ENCODE data around the gene SH2B3. TPM values are rescaled to one million over a fixed set of nuclear protein-coding genes. Genes with fewer than 3 reads are reported as not detected.

SH2B3 gene
- total RNA-seq, 3 donors from 2014 or later, result 16.5 to 22.4 (median 20.5) TPM

DNA sequence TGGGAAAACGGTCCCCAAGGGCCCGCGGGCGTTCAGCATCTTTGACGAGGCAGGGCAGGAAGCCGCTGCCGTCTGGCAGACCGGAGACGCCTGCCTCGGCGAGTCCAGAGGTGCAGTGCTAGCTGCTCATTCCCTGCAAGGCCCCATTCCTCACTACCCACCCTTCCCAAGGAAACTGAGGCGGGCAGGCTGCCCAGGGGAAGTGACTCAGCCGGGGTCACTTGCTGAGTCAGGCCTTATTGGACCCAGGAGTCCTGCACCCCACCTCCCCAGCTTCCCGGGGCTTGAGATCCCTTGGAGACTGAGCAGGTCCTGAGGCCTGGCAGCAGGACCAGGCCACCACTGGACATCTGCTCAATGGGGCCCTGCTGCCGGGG is 3.7 kb downstream of the SH2B3 start:
- Histone ChIP-seq H3K4me3 (no peak overlapping the region), H3K36me3 (ENCODE audit: low read depth) (no peaks in the 10 kb centered on the region), H3K4me1 (ENCODE audit: low read depth) (peaks cover 34% of the 10 kb centered on the region), H3K9me3 (no peaks in the 10 kb centered on the region)
- TF ChIP-seq, protein P1, sequence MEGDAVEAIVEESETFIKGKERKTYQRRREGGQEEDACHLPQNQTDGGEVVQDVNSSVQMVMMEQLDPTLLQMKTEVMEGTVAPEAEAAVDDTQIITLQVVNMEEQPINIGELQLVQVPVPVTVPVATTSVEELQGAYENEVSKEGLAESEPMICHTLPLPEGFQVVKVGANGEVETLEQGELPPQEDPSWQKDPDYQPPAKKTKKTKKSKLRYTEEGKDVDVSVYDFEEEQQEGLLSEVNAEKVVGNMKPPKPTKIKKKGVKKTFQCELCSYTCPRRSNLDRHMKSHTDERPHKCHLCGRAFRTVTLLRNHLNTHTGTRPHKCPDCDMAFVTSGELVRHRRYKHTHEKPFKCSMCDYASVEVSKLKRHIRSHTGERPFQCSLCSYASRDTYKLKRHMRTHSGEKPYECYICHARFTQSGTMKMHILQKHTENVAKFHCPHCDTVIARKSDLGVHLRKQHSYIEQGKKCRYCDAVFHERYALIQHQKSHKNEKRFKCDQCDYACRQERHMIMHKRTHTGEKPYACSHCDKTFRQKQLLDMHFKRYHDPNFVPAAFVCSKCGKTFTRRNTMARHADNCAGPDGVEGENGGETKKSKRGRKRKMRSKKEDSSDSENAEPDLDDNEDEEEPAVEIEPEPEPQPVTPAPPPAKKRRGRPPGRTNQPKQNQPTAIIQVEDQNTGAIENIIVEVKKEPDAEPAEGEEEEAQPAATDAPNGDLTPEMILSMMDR (IDR thresholded peaks at IDR 0.05), result no peak
- ATAC-seq (no peak), DNase-seq (peak in 1 of 3 donors; percentile 46)
- intact Hi-C loops (cut with DNase I, micrococcal nuclease), result no loop called here

DNA sequence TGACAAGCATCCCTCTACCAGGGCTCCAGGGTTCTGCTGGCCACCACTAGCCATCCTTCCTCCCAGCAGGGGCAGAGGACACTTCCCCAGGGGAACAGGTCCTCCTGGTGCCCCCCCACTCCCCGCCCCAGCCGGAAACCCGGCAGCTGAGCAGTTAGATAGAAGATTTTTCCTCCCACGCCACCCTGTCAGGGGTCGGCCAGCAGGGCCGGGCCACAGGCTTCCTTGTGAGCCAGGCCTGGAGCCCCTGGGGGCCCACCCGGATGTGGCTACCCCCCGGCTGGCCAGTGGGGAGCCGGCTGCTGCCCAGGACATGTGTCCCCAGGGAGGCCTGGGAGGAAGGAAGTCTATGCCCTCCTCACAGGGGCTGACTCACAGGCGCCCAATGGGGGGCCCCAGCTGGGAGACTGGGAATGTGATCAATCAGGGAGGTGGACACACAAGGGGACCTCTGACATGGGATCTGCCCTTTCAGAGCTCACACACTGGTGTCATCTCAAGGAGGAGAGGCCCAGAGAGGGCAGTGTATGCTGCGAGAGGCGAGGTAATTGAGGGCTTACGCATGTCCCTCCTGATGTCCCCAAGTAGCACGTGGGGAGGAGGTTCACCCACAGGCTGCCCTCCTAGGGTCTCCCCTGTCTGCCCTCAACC is 4.2 kb downstream of the SH2B3 start:
- Histone ChIP-seq H3K36me3 (ENCODE audit: low read depth) (no peaks in the 10 kb centered on the region), H3K4me3 (no peak overlapping the region), H3K4me1 (ENCODE audit: low read depth) (peaks cover 29% of the 10 kb centered on the region), H3K9me3 (no peaks in the 10 kb centered on the region)
- intact Hi-C loops (cut with DNase I, micrococcal nuclease), result no loop called here
- DNase-seq (peak in 2 of 3 donors; percentile 55 to 75), ATAC-seq (no peak)
- TF ChIP-seq, protein P1 (IDR thresholded peaks at IDR 0.05), result no peak

DNA sequence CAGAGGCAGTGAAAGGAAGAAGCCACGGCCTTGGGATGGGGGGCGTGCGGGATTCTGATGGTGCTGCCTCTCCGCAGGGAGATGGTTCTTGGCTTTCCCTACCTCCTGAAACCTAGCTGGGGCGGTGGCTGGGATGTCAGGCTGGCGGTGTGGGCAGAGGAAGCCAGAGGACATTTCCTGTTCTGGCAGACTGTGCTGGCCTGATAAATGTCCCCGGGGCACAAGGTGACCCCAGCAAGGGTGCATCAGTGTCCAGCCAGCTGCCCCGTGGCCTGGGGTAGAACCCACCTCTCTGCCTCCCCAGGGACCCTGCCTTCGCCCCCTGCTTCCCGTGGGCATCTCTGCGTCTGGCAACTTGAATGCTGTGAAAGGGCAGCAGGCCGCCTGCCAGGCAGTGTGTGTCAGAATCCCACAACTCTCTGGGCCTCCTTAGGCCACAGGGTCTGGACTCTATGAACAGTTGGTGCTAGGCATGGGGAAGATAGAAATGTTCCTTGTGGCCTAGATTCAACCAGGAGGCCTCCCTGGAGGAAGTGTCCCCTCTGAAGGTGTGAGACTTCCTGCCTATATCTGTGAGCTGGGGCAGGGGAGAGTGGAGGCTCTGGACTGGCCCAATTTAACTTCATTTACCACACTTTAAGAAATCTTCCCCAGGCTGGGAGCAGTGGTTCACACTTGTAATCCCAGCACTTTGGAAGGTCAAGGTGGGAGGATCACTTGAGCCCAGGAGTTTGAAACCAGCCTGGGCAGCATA is 4.9 kb downstream of the SH2B3 start:
- TF ChIP-seq, protein P1 (IDR thresholded peaks at IDR 0.05), result no peak
- Histone ChIP-seq H3K4me1 (ENCODE audit: low read depth) (peaks cover 27% of the 10 kb centered on the region), H3K9me3 (no peaks in the 10 kb centered on the region), H3K4me3 (no peak overlapping the region), H3K36me3 (ENCODE audit: low read depth) (no peaks in the 10 kb centered on the region)
- no peak for ATAC-seq
- intact Hi-C loops (cut with DNase I, micrococcal nuclease), result no loop called here
- DNase-seq, result no peak

DNA sequence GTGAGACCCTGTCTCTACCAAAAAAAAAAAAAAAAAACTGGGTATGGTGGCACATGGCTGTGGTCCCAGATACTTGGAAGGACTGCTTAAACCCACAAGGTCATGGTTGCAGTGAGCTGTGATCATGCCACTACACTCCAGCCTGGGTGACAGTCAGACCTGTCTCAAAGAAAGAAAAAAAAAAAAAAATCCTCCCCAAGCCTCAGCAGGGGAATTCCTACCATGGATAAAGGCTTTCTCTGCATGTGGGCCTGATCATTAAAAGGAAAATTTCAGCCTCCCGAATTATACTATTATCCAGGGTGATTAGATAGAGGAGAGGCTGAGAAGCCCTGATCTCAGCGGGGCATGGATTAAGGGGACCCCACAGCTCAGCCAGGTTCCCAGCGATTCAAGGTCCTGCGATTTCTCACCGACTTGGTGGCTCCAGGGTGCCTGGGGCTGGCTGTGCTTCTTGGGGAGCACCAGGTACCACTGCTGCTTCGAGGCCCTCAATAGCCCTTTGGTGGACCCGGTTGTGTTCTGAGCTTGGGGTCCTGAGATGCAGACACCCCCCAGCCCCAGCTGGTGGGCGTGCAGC is 5.6 kb downstream of the SH2B3 start:
- TF ChIP-seq, protein P1 (IDR thresholded peaks at IDR 0.05), result no peak
- no peaks in the 10 kb centered on the region for H3K36me3 ChIP-seq (ENCODE audit: low read depth)
- peaks cover 27% of the 10 kb centered on the region for H3K4me1 ChIP-seq (ENCODE audit: low read depth)
- DNase-seq (no peak), ATAC-seq (no peak)
- no peak overlapping the region for H3K4me3 ChIP-seq
- intact Hi-C loops (cut with DNase I, micrococcal nuclease), result no loop called here
- H3K9me3 ChIP-seq, result no peaks in the 10 kb centered on the region

DNA sequence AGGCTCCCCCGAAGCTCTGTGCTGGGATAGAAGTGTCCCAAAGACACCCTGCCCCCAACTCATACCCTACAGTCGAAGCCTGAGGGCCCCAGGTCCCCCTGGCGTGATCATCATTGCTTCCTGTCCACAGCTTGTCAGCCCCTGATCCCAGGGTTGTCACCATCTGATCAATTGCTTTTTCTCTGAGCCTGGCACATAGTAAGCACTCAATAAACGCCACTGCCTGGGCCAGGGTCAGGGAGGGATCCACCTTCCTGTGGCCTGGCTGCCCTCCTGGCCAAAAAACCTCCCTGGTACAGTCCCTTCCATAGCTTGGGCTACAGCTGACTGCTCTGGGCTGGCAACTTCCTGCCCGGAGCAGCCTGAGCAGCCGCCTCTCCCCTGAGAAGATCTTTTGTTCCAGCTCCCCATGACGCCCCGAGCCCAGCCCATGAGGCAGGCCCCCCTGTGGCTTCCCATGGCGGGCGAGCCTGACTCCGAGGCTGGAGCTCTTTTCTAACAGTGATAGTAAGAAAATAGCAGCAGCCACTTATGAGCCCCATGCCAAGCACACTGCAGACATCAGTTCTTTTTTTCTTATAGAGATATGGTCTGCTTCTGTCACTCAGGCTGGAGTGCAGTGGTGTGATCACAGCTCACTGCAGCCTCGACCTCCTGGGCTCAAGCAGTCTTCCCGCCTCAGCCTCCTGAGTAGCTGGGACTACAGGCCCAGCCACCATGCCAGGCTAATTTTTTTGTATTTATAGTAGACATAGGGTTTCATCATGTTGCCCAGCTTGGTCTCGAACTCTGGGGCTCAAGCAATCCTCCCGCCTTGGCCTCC is 6.5 kb downstream of the SH2B3 start:
- DNase-seq (peak in 1 of 3 donors; percentile 60), ATAC-seq (no peak)
- intact Hi-C loops (cut with DNase I, micrococcal nuclease), result no loop called here
- TF ChIP-seq, protein P1 (IDR thresholded peaks at IDR 0.05), result no peak
- Histone ChIP-seq H3K9me3 (no peaks in the 10 kb centered on the region), H3K36me3 (ENCODE audit: low read depth) (no peaks in the 10 kb centered on the region), H3K4me3 (no peak overlapping the region), H3K4me1 (ENCODE audit: low read depth) (peaks cover 24% of the 10 kb centered on the region)

Data from mucosa of descending colon (tissue), 3 donors.